HepG2 (cell line): Measurements from ENCODE around the gene APOC4. TPM values are rescaled to one million over a fixed set of nuclear protein-coding genes. Genes with fewer than 3 reads are reported as not detected.

Experiments
- ATF2 ChIP-seq: sonication (generic); formaldehyde crosslinking; IDR thresholded peaks from 2 replicates; pipeline ENCODE4 v1.4.0; 2020; ENCODE audit warnings: missing genetic modification reagents
- CBX5 ChIP-seq: sonication (generic); formaldehyde crosslinking; IDR thresholded peaks from 2 replicates; pipeline ENCODE4 v1.4.0; 2020; ENCODE audit warnings: missing genetic modification reagents, borderline replicate concordance
- EZH2 ChIP-seq: conservative IDR thresholded peaks from 2 replicates; pipeline ENCODE4 v1.6.1; 2012; ENCODE audit warnings: mild to moderate bottlenecking, low read depth, low read length, moderate library complexity
- HMGXB3 ChIP-seq: sonication (generic); formaldehyde crosslinking; IDR thresholded peaks from 2 replicates; pipeline ENCODE4 v1.4.0; 2020; ENCODE audit warnings: missing genetic modification reagents, borderline replicate concordance
- HOXA5 ChIP-seq: sonication (generic); formaldehyde crosslinking; IDR thresholded peaks from 2 replicates; pipeline ENCODE4 v1.4.0; 2020; ENCODE audit warnings: missing genetic modification reagents
- MAFG ChIP-seq: sonication (generic); formaldehyde crosslinking; IDR thresholded peaks from 2 replicates; pipeline ENCODE4 v1.5.1; 2020; ENCODE audit warnings: mild to moderate bottlenecking, missing genetic modification reagents
- MED1 ChIP-seq: sonication (generic); formaldehyde crosslinking; IDR thresholded peaks from 2 replicates; pipeline ENCODE4 v1.4.0; 2020; ENCODE audit warnings: missing genetic modification reagents
- NFKBIZ ChIP-seq: IDR thresholded peaks from 2 replicates; pipeline ENCODE4 v1.6.1; 2018; ENCODE audit warnings: missing genetic modification reagents, missing compliant biosample characterization
- PBX2 ChIP-seq: IDR thresholded peaks from 2 replicates; pipeline ENCODE4 v1.6.1; 2016; ENCODE audit warnings: control low read depth
- PHF5A ChIP-seq: IDR thresholded peaks from one replicate; pipeline ENCODE4 v1.6.1; 2018; ENCODE audit warnings: low read depth, missing genetic modification reagents; ENCODE audit not compliant: unreplicated experiment
- PLSCR1 ChIP-seq: sonication (generic); formaldehyde crosslinking; IDR thresholded peaks from 2 replicates; pipeline ENCODE4 v1.5.0; 2020; ENCODE audit warnings: missing genetic modification reagents, mild to moderate bottlenecking, borderline replicate concordance
- SOX5 ChIP-seq: IDR thresholded peaks from 2 replicates; pipeline ENCODE4 v1.6.1; 2016; ENCODE audit warnings: borderline replicate concordance
- SRY ChIP-seq: sonication (generic); formaldehyde crosslinking; IDR thresholded peaks from 2 replicates; pipeline ENCODE4 v1.8.0; 2022; ENCODE audit warnings: mild to moderate bottlenecking, missing genetic modification reagents
- ZBTB33 ChIP-seq: sonication (generic); formaldehyde crosslinking; IDR thresholded peaks from 2 replicates; pipeline ENCODE4 v1.4.0; 2020; ENCODE audit warnings: missing genetic modification reagents
- ZNF317 ChIP-seq: sonication (generic); formaldehyde crosslinking; IDR thresholded peaks from 2 replicates; pipeline ENCODE4 v1.5.0; 2020; ENCODE audit warnings: mild to moderate bottlenecking, missing genetic modification reagents
- ZNF484 ChIP-seq: sonication (generic); formaldehyde crosslinking; IDR thresholded peaks from 2 replicates; pipeline ENCODE4 v1.5.1; 2020; ENCODE audit warnings: mild to moderate bottlenecking, low read depth, missing genetic modification reagents, borderline replicate concordance
- ZNF556 ChIP-seq: sonication (generic); formaldehyde crosslinking; IDR thresholded peaks from 2 replicates; pipeline ENCODE4 v1.4.0; 2020; ENCODE audit warnings: mild to moderate bottlenecking, missing genetic modification reagents, borderline replicate concordance
- ZNF770 ChIP-seq: sonication (generic); formaldehyde crosslinking; IDR thresholded peaks from 2 replicates; pipeline ENCODE4 v1.5.0; 2020; ENCODE audit warnings: mild to moderate bottlenecking, missing genetic modification reagents
- polyA plus RNA-seq, 8 experiments: library from polyadenylated mRNA; depleted of rRNA in 3 of 8; stranded (reverse) in 7 of 8; unstranded in 1 of 8; fragments of >200 nt; fragmentation: Illumina TruSeq in 4 of 8; extraction: Trizol in 4 of 8; gene quantifications; 2 replicates each; pipeline versions ENCODE4 v1.2.1 to v1.2.3, GENCODE V29; 2011 to 2016; ENCODE audit warnings: low read depth in 4 of 8, missing spikeins in 1 of 8, mixed read lengths in 1 of 8; ENCODE audit not compliant: insufficient read depth in 1 of 8
- total RNA-seq, 5 experiments: library from RNA; depleted of rRNA; stranded (reverse); fragments of >200 nt; fragmentation: Illumina TruSeq; extraction: Trizol; gene quantifications; 2 replicates each; pipeline ENCODE4 v1.2.3, GENCODE V29; 2016; ENCODE audit warnings: low read depth in 1 of 5

The APOC4 gene
- total and polyA plus RNA-seq, 2 of the 13 experiments (the other 11 are each of a cell fraction or from before 2014, with no cell fraction given): 0.46 TPM; not detected in 1

GRCh38 chr19:44912854-44913253, 29.2 kb upstream of the APOC4 start (continued):
- peak; percentile 43; the same call in 1 of the 2 replicates for TF ChIP-seq ZBTB33 (CRISPR knock-in tag)
- TF ChIP-seq EZH2: no peak
- TF ChIP-seq PBX2 (CRISPR knock-in tag): no peak
- TF ChIP-seq MED1 (CRISPR knock-in tag): peak; percentile 95
- TF ChIP-seq ZNF556: no peak
- TF ChIP-seq SRY (CRISPR knock-in tag): peak; percentile 61; the same call in 1 of the 2 replicates
- no peak for TF ChIP-seq ZNF484
- TF ChIP-seq ZNF770 (CRISPR knock-in tag): no peak
- TF ChIP-seq MAFG (CRISPR knock-in tag): no peak
- no peak for TF ChIP-seq ZNF317 (CRISPR knock-in tag)
- TF ChIP-seq SOX5 (CRISPR knock-in tag): peak; percentile 80
- TF ChIP-seq CBX5: peak; percentile 66; the same call in 1 of the 2 replicates
- no peak for TF ChIP-seq PLSCR1 (CRISPR knock-in tag)
- no peak for TF ChIP-seq HOXA5 (CRISPR knock-in tag)
- 0 out of 2 replicates have a peak, but pooled peaks have one; percentile 45 for TF ChIP-seq HMGXB3 (CRISPR knock-in tag)
- TF ChIP-seq PHF5A (CRISPR knock-in tag): no peak
- peak; percentile 63; the same call in 1 of the 2 replicates for TF ChIP-seq ATF2
- TF ChIP-seq NFKBIZ (CRISPR knock-in tag): 0 out of 2 replicates have a peak, but pooled peaks have one; percentile 61
